Inflammatory macrophage treated with lipopolysaccharide for 1 hour (primary cell): ENCODE results near the gene TMEM186.
A peak's percentile ranks its signal among the peaks of the same experiment; 100 is the strongest.

Experiments used
- DNase-seq, 2 donors: peaks; one replicate each; pipeline ENCODE4 v3.0.0-alpha.2; 2020 to 2022

Gene TMEM186

DNA sequence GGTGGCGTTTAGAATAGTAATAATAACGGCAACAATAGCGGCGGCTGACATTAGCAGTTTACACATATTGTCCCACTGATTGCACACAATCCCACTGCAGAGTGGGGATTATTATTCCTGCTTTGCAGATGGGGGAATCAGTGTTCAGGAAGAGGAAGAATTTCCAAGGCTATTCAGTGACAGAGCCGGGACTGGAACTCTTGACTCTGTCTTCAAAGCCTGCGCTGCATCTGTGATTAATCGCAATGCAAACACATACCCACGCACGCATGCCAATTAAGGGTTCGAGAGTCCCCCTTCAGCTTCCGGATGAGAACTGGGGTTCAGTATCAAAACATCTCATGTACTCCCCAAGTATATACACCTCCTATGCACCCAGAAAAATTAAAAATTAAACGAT, 29.2 kb downstream of the TMEM186 start:
- no peak for DNase-seq

GRCh38 chr16:8767176-8767575, 30.3 kb downstream of the TMEM186 start:
- DNase-seq = no peak

DNA sequence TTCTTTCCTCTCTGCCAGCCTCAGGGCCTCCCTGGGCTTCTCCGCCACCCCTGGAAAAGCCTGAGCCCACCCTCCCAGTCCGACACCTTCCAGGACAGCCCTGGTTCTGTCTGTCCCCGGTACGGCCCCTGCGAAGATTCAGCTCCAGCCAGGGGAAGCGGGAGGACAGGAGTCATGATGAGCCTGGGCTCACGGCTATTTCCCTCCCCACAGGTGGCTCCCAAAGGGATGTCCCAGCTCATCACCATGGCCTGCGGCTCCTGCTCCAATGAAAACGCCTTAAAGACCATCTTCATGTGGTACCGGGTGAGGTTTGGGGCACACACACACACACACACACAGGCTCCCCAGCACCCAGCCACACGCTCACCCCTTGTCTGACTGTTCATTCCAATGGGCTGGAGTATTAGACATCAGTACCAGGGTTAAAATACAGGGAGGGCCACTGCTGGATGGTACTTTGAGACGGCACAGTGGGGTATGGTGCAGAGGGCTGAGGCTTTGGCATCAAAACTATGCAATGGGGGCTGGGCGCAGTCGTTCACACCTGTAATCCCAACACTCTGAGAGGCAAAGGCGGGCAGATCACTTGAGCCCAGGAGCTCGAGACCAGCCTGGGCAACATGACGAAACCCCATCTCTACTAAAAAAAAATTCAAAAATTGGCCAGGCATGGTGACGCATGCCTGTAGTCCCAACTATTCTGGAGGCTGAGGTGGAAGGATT, 32.8 kb downstream of the TMEM186 start:
- DNase-seq = no peak

DNA sequence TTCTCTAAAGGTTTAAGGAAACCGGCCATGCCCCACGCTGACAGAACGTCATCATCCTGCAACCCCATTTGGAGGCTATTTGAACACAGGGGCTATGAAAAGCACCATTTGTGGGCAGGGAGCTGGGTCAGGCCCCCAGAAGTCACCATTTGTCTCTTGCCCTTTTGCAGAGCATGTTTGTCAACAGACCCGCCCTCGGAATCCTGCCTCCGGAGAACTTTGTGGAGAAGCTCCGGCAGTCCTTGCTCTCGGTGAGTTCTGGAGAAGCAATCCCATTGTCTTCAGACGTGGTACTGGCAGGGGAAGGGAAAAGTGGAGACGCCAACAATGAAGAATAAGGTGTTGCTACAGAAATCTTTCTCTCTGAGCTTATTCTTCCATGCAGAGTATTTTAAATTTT, 33.5 kb downstream of the TMEM186 start:
- no peak for DNase-seq

GRCh38 chr16:8763083-8763482, 34.4 kb downstream of the TMEM186 start:
- DNase-seq = no peak

GRCh38 chr16:8762254-8762653, 35.2 kb downstream of the TMEM186 start:
- DNase-seq = no peak

DNA sequence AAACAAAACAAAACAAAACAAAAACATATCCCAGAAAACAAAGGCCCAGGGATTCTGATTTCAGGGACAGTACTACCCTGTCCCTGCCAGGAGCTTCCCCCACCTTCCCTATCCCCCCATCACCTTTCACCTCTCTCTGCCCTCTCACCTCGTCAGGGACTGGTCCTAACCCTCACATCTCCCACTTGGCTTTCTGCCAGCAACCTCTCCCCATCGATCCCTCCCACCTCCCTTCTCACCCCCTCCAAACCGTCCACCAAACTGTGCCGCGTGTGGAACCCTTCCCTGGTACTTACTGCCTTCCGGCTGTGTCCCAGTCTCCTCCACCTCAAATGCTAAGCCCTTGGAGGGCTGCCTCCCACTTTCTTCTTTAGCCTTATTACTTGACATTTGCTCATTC, 36.4 kb downstream of the TMEM186 start:
- no peak for DNase-seq

DNA sequence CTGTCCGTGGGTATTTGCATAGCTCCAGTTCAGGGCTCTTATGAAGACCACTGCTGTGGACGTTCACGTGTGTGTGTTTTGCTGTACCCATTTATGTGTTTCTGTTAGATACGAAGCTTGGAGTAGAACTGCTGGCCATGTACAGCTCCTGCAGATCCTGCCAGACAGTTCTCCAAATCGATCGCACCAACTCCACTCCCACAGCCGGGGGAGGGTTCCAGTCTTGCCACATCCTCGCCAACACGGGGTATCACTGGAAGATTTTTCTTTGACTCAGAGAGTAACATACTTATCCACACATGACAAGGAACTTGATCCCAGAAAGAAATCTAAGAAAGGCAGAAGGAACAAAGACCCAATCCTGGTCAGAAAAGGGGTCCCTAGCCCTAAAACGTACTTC, 37.4 kb downstream of the TMEM186 start:
- peak in 1 of 2 donors; percentile 33 for DNase-seq

DNA sequence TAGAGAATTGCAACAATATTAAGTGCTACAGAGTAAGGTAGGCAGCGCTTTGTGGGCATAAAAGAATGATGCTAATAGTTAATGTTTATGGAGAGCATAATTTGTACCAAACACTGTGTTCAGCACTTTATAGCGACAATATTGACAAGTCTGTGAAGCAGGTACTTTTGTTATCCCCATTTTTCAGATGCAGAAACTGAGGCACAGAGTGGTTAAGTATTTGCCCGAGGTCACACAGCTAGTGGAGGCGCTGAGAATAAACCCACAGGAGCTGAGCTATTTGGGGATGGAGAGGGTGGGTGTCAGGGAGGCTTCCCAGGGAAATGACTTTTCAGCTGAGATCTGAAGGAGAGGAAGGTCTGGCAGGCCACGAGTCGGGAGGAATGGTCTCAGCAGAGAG, 39.4 kb downstream of the TMEM186 start:
- DNase-seq = no peak

DNA sequence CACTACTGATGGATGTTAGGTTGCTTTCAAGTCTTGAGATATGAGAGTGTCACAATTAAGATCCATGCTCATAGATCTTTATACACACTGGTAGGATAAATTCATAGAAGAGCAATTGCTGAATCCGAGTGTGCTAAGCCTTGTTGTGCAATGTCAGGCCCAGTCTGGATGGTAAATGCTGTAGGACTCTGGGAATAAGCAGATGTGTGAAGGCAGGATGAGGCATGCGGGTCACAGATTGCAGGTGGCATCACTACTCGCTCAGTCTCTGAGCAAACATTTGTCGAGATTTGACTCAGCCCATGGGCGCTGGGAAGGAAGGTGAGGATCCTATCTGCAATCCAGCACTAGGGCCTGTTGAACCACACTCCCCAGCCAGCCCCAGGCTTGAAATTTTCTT, 40.7 kb downstream of the TMEM186 start:
- DNase-seq = no peak

- no peak for DNase-seq
Observed at GRCh38 chr16:8753416-8754054, 43.9 kb downstream of the TMEM186 start.

DNA sequence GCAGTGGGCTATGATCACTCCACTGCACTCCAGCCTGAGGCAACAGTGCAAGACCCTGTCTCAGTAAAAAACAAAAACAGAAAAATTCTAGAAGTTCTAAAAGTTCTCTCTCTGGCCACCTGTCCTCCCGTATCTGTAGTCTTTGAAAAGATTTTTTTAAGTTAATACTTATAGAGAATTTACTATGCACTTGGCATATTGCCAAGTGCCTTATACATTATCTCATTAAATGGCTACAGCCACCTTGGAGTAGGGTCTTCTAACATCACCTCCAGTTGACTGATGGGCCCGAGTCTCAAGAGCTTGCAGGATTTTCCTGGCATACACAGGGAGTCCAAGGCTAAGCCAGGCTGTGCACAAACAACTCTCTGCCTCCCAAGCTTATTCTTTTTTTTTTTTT, 44.7 kb downstream of the TMEM186 start:
- no peak for DNase-seq

- peak in 1 of 2 donors; percentile 48 for DNase-seq
Observed at GRCh38 chr16:8751481-8752311, 45.7 kb downstream of the TMEM186 start.

DNA sequence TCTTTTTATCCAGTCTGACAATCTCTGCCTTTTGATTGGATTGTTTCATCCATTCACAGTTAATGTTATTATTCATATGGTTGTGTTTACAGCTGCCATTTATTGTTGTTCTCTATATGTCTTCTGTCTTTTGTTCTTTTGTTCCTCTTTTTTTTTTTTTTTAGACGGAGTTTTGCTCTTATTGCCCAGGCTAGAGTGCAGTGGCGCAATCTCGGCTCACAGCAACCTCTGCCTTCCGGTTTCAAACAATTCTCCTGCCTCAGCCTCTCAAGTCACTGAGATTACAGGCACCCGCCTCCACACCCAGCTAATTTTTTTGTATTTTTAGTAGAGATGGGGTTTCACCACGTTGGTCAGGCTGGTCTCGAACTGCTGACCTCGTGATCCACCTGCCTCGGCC, 48.5 kb downstream of the TMEM186 start:
- peak; percentile 38 to 69 for DNase-seq
